Measurements from ENCODE around the gene HLA-DOA. TPM values are rescaled to one million over a fixed set of nuclear protein-coding genes. Genes with fewer than 3 reads are reported as not detected.

Gene HLA-DOA
- total and polyA plus RNA-seq, 10 of the 15 experiments (the other 5 are each of a cell fraction or from before 2014, with no cell fraction given), result 8.8 to 108 (median 58.3) TPM

- no peak for TF ChIP-seq RFX5 (IDR thresholded peaks at IDR 0.05; ENCODE audit: low read depth, low read length)
- TF ChIP-seq MYC (IDR thresholded peaks at IDR 0.05; ENCODE audit: insufficient read depth, insufficient read length, insufficient replicate concordance, low read length, severe bottlenecking), result peak; percentile 75
- TF ChIP-seq SPI1 (IDR thresholded peaks at IDR 0.05; ENCODE audit: borderline replicate concordance, insufficient read depth, low read depth, low read length), result peak; percentile 14; the same call in 1 of the 2 replicates
- peak; percentile 73 for TF ChIP-seq HDGF (IDR thresholded peaks at IDR 0.05)
- TF ChIP-seq BACH1 (IDR thresholded peaks at IDR 0.05; ENCODE audit: borderline replicate concordance), result peak; percentile 13; the same call in 1 of the 2 replicates
- TF ChIP-seq POLR2A (IDR thresholded peaks at IDR 0.05; ENCODE audit: low read depth, low read length), result peak; percentile 87
- TF ChIP-seq ZNF687 (IDR thresholded peaks at IDR 0.05), result peak; percentile 92
- TF ChIP-seq ATF3 (IDR thresholded peaks at IDR 0.05; ENCODE audit: borderline replicate concordance, extremely low read depth, low read depth, low read length), result no peak
- TF ChIP-seq CHD1 (IDR thresholded peaks at IDR 0.05; ENCODE audit: low read depth, low read length), result peak; percentile 77; the same call in 1 of the 2 replicates
- TF ChIP-seq ATF7 (IDR thresholded peaks at IDR 0.05; ENCODE audit: low read depth), result no peak
- TF ChIP-seq SMARCA5 (IDR thresholded peaks at IDR 0.05), result 0 out of 2 replicates have a peak, but pooled peaks have one; percentile 69
- peak; percentile 73; the same call in 1 of the 2 replicates for TF ChIP-seq TAF1 (IDR thresholded peaks at IDR 0.05; ENCODE audit: borderline replicate concordance, low read depth, low read length)
- peak; percentile 37; the same call in 1 of the 2 replicates for TF ChIP-seq EED (IDR thresholded peaks at IDR 0.05; ENCODE audit: low read depth)
- peak; percentile 81 to 88 for TF ChIP-seq BHLHE40 (IDR thresholded peaks at IDR 0.05; ENCODE audit: borderline replicate concordance in 1 of 2, low read depth in 2 of 2, low read length in 1 of 2)
- TF ChIP-seq, protein P1, sequence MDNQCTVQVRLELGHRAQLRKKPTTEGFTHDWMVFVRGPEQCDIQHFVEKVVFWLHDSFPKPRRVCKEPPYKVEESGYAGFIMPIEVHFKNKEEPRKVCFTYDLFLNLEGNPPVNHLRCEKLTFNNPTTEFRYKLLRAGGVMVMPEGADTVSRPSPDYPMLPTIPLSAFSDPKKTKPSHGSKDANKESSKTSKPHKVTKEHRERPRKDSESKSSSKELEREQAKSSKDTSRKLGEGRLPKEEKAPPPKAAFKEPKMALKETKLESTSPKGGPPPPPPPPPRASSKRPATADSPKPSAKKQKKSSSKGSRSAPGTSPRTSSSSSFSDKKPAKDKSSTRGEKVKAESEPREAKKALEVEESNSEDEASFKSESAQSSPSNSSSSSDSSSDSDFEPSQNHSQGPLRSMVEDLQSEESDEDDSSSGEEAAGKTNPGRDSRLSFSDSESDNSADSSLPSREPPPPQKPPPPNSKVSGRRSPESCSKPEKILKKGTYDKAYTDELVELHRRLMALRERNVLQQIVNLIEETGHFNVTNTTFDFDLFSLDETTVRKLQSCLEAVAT (IDR thresholded peaks at IDR 0.05), result 0 out of 2 replicates have a peak, but pooled peaks have one; percentile 68
- no peak for TF ChIP-seq CREB1 (IDR thresholded peaks at IDR 0.05; ENCODE audit: low read depth)
- TF ChIP-seq, protein P2, sequence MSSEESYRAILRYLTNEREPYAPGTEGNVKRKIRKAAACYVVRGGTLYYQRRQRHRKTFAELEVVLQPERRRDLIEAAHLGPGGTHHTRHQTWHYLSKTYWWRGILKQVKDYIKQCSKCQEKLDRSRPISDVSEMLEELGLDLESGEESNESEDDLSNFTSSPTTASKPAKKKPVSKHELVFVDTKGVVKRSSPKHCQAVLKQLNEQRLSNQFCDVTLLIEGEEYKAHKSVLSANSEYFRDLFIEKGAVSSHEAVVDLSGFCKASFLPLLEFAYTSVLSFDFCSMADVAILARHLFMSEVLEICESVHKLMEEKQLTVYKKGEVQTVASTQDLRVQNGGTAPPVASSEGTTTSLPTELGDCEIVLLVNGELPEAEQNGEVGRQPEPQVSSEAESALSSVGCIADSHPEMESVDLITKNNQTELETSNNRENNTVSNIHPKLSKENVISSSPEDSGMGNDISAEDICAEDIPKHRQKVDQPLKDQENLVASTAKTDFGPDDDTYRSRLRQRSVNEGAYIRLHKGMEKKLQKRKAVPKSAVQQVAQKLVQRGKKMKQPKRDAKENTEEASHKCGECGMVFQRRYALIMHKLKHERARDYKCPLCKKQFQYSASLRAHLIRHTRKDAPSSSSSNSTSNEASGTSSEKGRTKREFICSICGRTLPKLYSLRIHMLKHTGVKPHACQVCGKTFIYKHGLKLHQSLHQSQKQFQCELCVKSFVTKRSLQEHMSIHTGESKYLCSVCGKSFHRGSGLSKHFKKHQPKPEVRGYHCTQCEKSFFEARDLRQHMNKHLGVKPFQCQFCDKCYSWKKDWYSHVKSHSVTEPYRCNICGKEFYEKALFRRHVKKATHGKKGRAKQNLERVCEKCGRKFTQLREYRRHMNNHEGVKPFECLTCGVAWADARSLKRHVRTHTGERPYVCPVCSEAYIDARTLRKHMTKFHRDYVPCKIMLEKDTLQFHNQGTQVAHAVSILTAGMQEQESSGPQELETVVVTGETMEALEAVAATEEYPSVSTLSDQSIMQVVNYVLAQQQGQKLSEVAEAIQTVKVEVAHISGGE (CRISPR knock-in tag; IDR thresholded peaks at IDR 0.05), result no peak
- peak; percentile 90 for TF ChIP-seq MAX (IDR thresholded peaks at IDR 0.05; ENCODE audit: low read depth, low read length)
- TF ChIP-seq CEBPB (IDR thresholded peaks at IDR 0.05; ENCODE audit: borderline replicate concordance in 1 of 2, low read depth in 2 of 2, low read length in 2 of 2), result no peak
Measured at GRCh38 chr6:32968867-32969684, 40.3 kb downstream of the HLA-DOA start (continued).
